GM12864 (cell line): ENCODE results near the gene HDAC11.

ENCODE experiments used
- DNase-seq: peaks from one replicate; pipeline ENCODE4 v3.0.0-alpha.2; 2011; ENCODE audit warnings: low read depth
- H3K4me3 ChIP-seq: 2 replicates; pipeline ENCODE4 v1.5.1; 2011; ENCODE audit warnings: mild to moderate bottlenecking, low read depth, low read length, control low read depth
- TF ChIP-seq, protein P1 (sequence below): IDR thresholded peaks from 2 replicates; pipeline ENCODE4 v1.5.1; 2011; ENCODE audit warnings: low read depth, mild to moderate bottlenecking, moderate library complexity, low read length, control low read depth, inconsistent platforms; ENCODE audit errors: missing control alignments

HDAC11 gene

DNA sequence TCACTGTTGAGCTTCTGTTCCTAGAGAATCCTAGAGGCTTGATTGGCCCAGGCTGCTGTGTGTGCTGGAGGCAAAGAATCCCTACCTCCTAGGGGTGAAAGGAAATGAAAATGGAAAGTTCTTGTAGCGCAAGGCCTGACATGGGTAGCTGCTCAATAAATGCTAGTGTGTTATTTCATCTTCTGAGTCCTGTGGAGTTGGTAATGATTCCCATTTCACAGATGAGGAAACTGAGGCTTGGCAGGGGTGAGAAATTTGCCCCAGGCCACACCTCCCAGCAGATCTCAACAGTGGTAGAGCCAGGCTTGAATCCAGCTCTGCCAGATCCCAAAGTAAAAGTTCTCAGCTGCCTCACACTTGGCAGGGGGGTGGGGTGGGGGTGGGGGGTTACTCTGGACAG, 26.1 kb downstream of the HDAC11 start:
- TF ChIP-seq, protein P1, sequence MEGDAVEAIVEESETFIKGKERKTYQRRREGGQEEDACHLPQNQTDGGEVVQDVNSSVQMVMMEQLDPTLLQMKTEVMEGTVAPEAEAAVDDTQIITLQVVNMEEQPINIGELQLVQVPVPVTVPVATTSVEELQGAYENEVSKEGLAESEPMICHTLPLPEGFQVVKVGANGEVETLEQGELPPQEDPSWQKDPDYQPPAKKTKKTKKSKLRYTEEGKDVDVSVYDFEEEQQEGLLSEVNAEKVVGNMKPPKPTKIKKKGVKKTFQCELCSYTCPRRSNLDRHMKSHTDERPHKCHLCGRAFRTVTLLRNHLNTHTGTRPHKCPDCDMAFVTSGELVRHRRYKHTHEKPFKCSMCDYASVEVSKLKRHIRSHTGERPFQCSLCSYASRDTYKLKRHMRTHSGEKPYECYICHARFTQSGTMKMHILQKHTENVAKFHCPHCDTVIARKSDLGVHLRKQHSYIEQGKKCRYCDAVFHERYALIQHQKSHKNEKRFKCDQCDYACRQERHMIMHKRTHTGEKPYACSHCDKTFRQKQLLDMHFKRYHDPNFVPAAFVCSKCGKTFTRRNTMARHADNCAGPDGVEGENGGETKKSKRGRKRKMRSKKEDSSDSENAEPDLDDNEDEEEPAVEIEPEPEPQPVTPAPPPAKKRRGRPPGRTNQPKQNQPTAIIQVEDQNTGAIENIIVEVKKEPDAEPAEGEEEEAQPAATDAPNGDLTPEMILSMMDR = no peak
- DNase-seq = no peak
- H3K4me3 ChIP-seq = no peak overlapping the region

DNA sequence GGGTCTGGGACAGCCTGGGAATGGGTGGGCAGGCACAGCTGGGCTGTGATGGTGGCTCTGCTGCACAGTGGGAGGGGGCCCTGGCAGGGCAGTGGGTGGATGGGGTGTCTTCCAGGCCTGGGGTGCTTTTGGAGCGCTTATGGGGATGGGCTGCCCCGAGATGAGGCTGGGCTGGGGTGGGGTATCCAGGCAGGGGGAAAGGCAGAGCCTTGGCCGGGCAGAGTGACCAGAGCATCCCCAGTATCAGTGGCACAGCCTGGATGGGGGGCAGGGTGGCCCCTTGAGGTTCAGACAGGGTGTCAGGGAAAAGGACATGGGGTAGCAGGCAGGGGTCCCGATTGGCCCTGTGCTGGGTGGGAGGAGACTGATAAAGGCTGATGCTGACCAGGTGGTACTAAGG, 26.6 kb downstream of the HDAC11 start:
- no peak for DNase-seq
- TF ChIP-seq, protein P1 = no peak
- H3K4me3 ChIP-seq = no peak overlapping the region

DNA sequence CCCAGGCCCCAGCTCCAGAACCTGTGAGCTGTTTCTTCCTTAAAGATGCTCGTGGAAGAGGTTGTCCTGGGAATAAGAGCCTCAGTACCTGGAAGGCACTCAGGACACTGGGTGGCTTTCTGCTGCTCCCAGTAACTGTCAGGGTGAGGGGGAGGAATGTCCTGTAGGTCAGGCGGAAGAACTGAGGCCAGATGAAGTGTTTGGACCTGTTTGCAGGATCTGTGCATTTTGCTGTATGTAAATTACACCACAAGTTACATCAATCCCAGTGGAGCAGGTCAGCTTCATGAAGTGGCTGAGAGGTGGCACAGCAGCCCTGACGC, 27.1 kb downstream of the HDAC11 start:
- TF ChIP-seq, protein P1 = no peak
- no peak overlapping the region for H3K4me3 ChIP-seq
- no peak for DNase-seq

DNA sequence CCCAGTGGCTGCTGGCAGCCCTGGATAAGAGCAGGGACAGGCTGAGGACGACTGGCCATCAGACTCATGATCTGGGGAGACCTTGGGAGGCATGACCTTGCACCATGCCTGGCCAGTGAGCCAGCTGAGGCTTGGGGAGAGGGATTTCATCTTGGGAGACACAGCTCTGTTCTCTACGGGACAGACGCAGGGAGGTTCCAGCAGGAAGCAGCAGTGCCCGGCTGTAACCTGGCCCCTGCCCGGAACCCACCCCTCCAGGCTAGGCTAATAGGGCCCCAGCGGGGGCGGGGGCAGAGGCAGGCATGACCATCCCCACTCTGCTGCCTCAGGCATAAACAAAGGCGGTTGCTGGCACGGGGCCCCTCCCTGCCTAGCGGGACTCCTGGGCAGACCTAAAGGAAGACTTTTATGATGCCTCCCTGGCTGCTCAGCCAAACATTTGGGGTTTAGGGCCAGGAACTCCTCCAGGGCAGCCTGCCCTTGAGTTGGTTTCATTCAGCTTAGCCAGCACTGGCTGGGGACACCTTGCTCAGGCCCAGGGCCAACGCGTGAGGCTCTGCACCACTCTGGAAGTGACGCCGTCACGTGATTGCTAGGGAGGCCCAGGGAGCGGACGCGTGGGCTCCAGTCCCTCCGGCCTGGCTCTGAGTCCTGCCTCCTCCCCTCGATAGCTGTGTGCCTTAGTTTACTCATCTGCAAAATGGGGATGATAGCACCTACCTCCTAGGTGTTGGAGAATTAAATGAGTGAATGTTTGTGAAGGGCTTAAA, 27.6 kb downstream of the HDAC11 start:
- TF ChIP-seq, protein P1 = no peak
- DNase-seq = no peak
- H3K4me3 ChIP-seq = no peak overlapping the region

DNA sequence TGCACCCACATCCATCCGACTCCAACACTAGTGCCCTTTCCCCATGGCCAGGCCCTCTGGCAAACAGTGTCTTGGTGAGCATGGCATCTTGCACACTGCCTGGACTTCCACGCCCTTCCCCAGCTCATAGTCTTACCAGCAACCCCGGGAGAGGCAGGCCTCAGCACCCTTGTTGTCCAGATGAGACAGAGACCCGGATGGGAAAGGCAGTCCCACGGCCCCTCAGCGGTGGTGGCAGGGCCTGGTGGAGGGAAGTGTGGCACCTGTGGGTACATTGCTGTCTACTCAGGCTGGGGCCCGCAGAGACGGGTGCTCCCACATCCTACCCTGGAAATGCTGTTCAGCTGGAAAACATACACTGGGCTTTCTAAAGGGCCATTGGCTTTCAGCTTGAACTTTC, 28.4 kb downstream of the HDAC11 start:
- no peak for DNase-seq
- no peak overlapping the region for H3K4me3 ChIP-seq
- TF ChIP-seq, protein P1 = no peak

DNA sequence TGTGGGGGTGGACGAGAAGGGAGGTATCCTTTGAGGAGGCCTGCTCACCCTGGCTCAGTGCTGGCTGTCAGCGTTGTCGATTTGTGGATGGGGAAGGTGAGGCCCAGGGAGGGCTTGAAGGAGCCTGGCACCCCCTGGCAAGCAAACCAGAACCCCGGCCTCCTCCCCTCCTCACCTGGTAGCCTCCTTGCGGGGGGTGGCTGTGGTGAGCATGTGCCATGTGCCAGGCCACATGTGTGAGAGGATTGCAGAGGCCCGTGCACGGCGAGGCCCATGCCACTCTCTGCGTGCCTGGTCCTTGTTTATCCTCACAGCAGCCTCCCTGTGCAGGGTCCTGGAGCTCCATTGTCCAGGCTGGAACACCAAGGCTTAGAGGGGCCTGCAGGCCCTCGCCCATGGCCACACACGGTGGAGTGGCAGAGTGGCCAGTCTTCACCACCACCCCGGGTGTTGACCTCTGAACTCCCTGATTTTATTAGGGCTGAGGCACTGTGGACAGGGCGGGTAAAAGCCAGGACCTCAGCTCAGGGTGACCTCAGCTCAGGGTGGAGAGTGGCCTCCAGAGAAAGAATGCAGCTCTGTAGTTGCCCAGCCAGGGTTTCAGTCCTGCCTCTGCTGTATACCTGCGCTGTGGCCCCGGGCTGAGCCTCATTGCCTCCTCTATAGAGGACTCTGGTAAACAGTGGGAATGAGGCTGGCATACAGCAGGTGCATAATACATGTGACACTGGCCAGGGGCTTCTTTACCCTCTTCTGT, 29.1 kb downstream of the HDAC11 start:
- TF ChIP-seq, protein P1 = no peak
- no peak for DNase-seq
- no peak overlapping the region for H3K4me3 ChIP-seq
